Esophagus squamous epithelium (tissue), 5 donors: ENCODE measurements around the gene RARA. TPM values are rescaled to one million over a fixed set of nuclear protein-coding genes. Genes with fewer than 3 reads are reported as not detected.

ENCODE experiments used
- DNase-seq: peaks from one replicate; lab custom pipeline; 2025; lab: John Stamatoyannopoulos, UW
- H3K27ac ChIP-seq, 4 donors: fragments of 200-600 bp; sonication (generic); one replicate each; pipeline ENCODE4 v1.5.1; 2016 to 2019; ENCODE audit warnings: mild to moderate bottlenecking in 1 of 4
- H3K27me3 ChIP-seq, 4 donors: fragments of 200-600 bp; sonication (generic); 1 replicate in 3 of 4; 2 replicates in 1 of 4; pipeline versions ENCODE4 v1.5.1 to v1.6.0; 2017 to 2021; ENCODE audit warnings: antibody characterized with exemption in 1 of 4
- H3K36me3 ChIP-seq, 3 donors: fragments of 200-600 bp; sonication (generic); one replicate each; pipeline ENCODE4 v1.5.1; 2016 to 2019
- H3K4me1 ChIP-seq, 3 donors: fragments of 200-600 bp; sonication (generic); one replicate each; pipeline ENCODE4 v1.5.1; 2017 to 2019
- H3K4me3 ChIP-seq, 4 donors: fragments of 200-600 bp; sonication (generic); 1 replicate in 3 of 4; 2 replicates in 1 of 4; pipeline ENCODE4 v1.5.1; 2016 to 2019; ENCODE audit warnings: mild to moderate bottlenecking in 2 of 4, moderate library complexity in 1 of 4
- H3K9me3 ChIP-seq, 3 donors: fragments of 200-600 bp; sonication (generic); one replicate each; pipeline ENCODE4 v1.5.1; 2016 to 2019
- CTCF ChIP-seq, 6 experiments: fragments of 450-650 bp in 4 of 6; fragments of 200-600 bp in 2 of 6; sonication (generic) in 2 of 6; IDR thresholded peaks; one replicate each; pipeline ENCODE4 v1.5.1; 2016 to 2019; ENCODE audit warnings: antibody characterized with exemption in 6 of 6, mild to moderate bottlenecking in 4 of 6, moderate library complexity in 4 of 6
- POLR2A ChIP-seq, 4 donors: fragments of 450-650 bp; IDR thresholded peaks; one replicate each; pipeline ENCODE4 v1.6.1; 2017; ENCODE audit warnings: antibody characterized with exemption in 4 of 4, mild to moderate bottlenecking in 4 of 4, moderate library complexity in 3 of 4
- WGBS, 2 donors: methylation state at CpG; one replicate each; pipeline ENCODE4 v1.1.5; 2018; 5-methylcytosine and 5-hydroxymethylcytosine counted together
- intact Hi-C: fragments of 100-400 bp; cut with DNase I; formaldehyde crosslinking; loops from one replicate; pipeline ENCODE4 v1.15.0; 2022
- total RNA-seq, 4 donors: library from RNA; depleted of rRNA; stranded (reverse); fragments of >200 nt; gene quantifications; one replicate each; pipeline ENCODE4 v1.1.0, GENCODE V29; 2016
- donor health status: DM: yes; HTN: yes; CAD: no.

RARA gene
- total RNA-seq, 4 donors from 2014 or later, result 6.7 to 14.2 (median 10.8) TPM

- no peaks in the 10 kb centered on the region for H3K9me3 ChIP-seq
- H3K27me3 ChIP-seq, result no peaks in the 10 kb centered on the region
- peak overlapping the region; percentile 62 to 85 (median 71) for H3K27ac ChIP-seq
- H3K36me3 ChIP-seq, result no peaks in the 10 kb centered on the region
- TF ChIP-seq POLR2A (IDR thresholded peaks at IDR 0.05) (no peak), CTCF (IDR thresholded peaks at IDR 0.05) (no peak)
- intact Hi-C loops, result loop anchor here (10.0 kb wide), 1 partner anchor 247 kb away; no protein-coding TSS in a partner anchor
- no peak for DNase-seq
- peaks cover 72 to 92% (median 81%) of the 10 kb centered on the region in 3 donors for H3K4me1 ChIP-seq
- H3K4me3 ChIP-seq, result no peak overlapping the region
- 43 to 52% methylated on average over 3 of the region's 3 CpGs for WGBS, 2 donors
These were observed 1.2 kb upstream of the RARA start for GRCh38 chr17:40307740-40308239.

- H3K4me3 ChIP-seq, result peak overlapping the region in 2 of 4 donors; percentile 50 to 71
These were observed 1.1 kb downstream of the RARA start for GRCh38 chr17:40309949-40310510.

GRCh38 chr17:40310882-40311391 is 2.0 kb downstream of the RARA start:
- WGBS, 2 donors, result 57 to 67% methylated on average over 5 to 6 of the region's 7 CpGs
- DNase-seq, result no peak

More at GRCh38 chr17:40309949-40310510, 1.1 kb downstream of the RARA start:
- Histone ChIP-seq H3K36me3 (no peaks in the 10 kb centered on the region), H3K27me3 (no peaks in the 10 kb centered on the region), H3K4me1 (peaks cover 76 to 93% (median 89%) of the 10 kb centered on the region in 3 donors), H3K27ac (peak overlapping the region in 2 of 4 donors; percentile 19 to 78), H3K9me3 (no peaks in the 10 kb centered on the region)
- TF ChIP-seq CTCF (IDR thresholded peaks at IDR 0.05), result no peak
- TF ChIP-seq POLR2A (IDR thresholded peaks at IDR 0.05), result no peak
- WGBS, 2 donors, result no CpG with 5 or more reads among the region's 2 CpGs
- intact Hi-C loops, result loop anchor here (10.0 kb wide), 1 partner anchor 245 kb away; no protein-coding TSS in a partner anchor
- DNase-seq, result no peak

GRCh38 chr17:40311575-40311974 is 2.6 kb downstream of the RARA start:
- Histone ChIP-seq H3K27me3 (no peaks in the 10 kb centered on the region), H3K4me1 (peaks cover 76 to 100% (median 99%) of the 10 kb centered on the region in 3 donors), H3K4me3 (no peak overlapping the region), H3K36me3 (no peaks in the 10 kb centered on the region), H3K9me3 (no peaks in the 10 kb centered on the region), H3K27ac (peak overlapping the region; percentile 22 to 78 (median 52))
- TF ChIP-seq CTCF (IDR thresholded peaks at IDR 0.05) (no peak), POLR2A (IDR thresholded peaks at IDR 0.05) (no peak)
- DNase-seq, result no peak
- intact Hi-C loops, result no loop called here
- WGBS, 2 donors, result 5% methylated on average over 2 of the region's 2 CpGs; no CpG with 5 or more reads in 1 of the 2 donors

More at GRCh38 chr17:40310882-40311391, 2.0 kb downstream of the RARA start:
- H3K27me3 ChIP-seq, result no peaks in the 10 kb centered on the region
- TF ChIP-seq POLR2A (IDR thresholded peaks at IDR 0.05) (no peak), CTCF (IDR thresholded peaks at IDR 0.05) (no peak)
- intact Hi-C loops, result no loop called here
- no peak overlapping the region for H3K4me3 ChIP-seq
- no peaks in the 10 kb centered on the region for H3K9me3 ChIP-seq
- peak overlapping the region; percentile 22 to 78 (median 52) for H3K27ac ChIP-seq
- H3K36me3 ChIP-seq, result no peaks in the 10 kb centered on the region
- H3K4me1 ChIP-seq, result peaks cover 76 to 100% (median 98%) of the 10 kb centered on the region in 3 donors

GRCh38 chr17:40312131-40312731 is 3.3 kb downstream of the RARA start:
- no peaks in the 10 kb centered on the region for H3K9me3 ChIP-seq
- peak overlapping the region in 1 of 4 donors; percentile 6 for H3K4me3 ChIP-seq
- TF ChIP-seq CTCF (IDR thresholded peaks at IDR 0.05), result no peak
- 29 to 44% methylated on average over 4 to 7 of the region's 7 CpGs for WGBS, 2 donors
- intact Hi-C loops, result no loop called here
- H3K4me1 ChIP-seq, result peaks cover 76 to 100% (median 99%) of the 10 kb centered on the region in 3 donors
- H3K36me3 ChIP-seq, result no peaks in the 10 kb centered on the region
- peak overlapping the region; percentile 22 to 78 (median 52) for H3K27ac ChIP-seq
- no peak for DNase-seq
- no peaks in the 10 kb centered on the region for H3K27me3 ChIP-seq
